Measurements from ENCODE around the gene TMEM31.

GRCh38 chrX:103687696-103688201 is 23.0 kb upstream of the TMEM31 start:
- TF ChIP-seq, protein P1, sequence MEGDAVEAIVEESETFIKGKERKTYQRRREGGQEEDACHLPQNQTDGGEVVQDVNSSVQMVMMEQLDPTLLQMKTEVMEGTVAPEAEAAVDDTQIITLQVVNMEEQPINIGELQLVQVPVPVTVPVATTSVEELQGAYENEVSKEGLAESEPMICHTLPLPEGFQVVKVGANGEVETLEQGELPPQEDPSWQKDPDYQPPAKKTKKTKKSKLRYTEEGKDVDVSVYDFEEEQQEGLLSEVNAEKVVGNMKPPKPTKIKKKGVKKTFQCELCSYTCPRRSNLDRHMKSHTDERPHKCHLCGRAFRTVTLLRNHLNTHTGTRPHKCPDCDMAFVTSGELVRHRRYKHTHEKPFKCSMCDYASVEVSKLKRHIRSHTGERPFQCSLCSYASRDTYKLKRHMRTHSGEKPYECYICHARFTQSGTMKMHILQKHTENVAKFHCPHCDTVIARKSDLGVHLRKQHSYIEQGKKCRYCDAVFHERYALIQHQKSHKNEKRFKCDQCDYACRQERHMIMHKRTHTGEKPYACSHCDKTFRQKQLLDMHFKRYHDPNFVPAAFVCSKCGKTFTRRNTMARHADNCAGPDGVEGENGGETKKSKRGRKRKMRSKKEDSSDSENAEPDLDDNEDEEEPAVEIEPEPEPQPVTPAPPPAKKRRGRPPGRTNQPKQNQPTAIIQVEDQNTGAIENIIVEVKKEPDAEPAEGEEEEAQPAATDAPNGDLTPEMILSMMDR (IDR thresholded peaks at IDR 0.05), result peak; percentile 36 to 78 (median 71)
- peak; percentile 54 for TF ChIP-seq POLR2A (IDR thresholded peaks at IDR 0.05)

Measured in ovary (tissue), 3 donors.